GM19452 (cell line): Measurements from ENCODE around the gene OPA1.
A peak's percentile ranks its signal among the peaks of the same experiment; 100 is the strongest.

ENCODE experiments used
- ATAC-seq: cut with Tn5 transposase; IDR thresholded peaks from one replicate; pipeline ENCODE4 v1.9.1; 2021; ENCODE audit not compliant: unreplicated experiment

Gene OPA1

GRCh38 chr3:193645806-193646205, 52.8 kb downstream of the OPA1 start:
- ATAC-seq = no peak

- ATAC-seq = no peak
Observed at GRCh38 chr3:193648542-193649076, 55.6 kb downstream of the OPA1 start.

- ATAC-seq = no peak
Observed at GRCh38 chr3:193650585-193650984, 57.6 kb downstream of the OPA1 start.

DNA sequence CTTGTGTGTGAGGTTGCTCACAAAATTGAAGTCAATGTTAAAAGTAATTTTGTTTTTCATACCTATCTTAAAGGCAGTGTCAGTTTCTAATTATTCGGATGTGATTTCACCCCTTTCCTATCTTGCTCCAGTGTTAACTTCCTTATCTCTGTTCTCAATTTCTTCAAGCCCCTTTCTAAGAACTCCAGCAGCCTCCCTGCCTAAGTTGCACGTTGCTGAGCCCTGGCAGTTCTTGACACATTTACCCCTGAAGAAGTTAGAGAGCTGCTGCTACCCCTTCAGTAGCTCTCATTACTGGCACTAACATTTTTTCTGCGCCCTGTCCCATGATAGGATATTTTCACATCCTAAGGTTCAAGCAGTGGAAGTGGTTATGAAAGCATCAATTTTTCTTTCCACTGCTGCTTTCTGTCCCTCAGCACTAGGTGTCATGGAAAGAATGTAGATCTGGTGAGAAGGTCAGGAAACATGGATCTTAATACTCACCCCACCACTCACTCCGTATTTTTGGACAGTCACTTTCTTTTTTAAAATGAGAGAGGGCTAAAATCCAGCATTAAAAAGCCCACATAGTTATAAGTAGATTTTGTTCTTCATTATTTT, 62.9 kb downstream of the OPA1 start:
- no peak for ATAC-seq

- no peak for ATAC-seq
Observed at GRCh38 chr3:193656445-193656844, 63.4 kb downstream of the OPA1 start.

- ATAC-seq = no peak
Observed at GRCh38 chr3:193656878-193657282, 63.9 kb downstream of the OPA1 start.

GRCh38 chr3:193660171-193660570, 67.2 kb downstream of the OPA1 start:
- ATAC-seq = no peak

DNA sequence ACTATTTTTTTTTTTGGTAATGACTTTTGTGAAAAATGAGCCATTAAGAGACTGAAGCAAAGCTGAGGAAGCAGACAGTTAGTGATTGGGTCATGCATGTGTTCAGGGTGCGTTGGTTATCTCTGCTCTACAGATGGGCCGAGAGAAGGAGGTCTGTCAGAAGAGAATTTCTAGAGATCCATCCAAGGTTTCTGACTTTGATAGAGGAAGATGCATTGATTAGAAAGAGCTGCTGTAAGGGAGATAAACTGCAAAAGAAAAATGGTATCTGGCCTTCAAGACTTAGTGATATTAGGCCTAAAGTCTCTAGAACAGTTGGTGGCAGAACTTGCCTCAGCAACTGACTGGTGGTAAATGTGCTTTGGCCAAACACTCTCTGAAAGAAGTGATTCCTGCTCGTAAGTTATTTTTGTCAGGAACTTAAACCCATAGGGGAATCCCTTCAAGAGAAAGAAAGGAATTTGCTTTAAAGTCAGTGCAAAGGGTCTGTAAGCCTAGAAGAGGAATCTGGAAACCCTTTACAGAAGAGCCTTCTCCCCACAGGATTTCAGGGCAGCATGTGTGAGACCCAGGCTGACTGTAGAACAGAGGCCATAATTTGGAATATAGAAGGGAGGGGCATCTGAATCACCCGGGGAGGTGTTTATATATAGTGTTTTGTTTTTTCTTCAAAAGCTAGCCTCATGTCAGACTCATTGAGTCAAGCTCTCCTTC, 67.8 kb downstream of the OPA1 start:
- no peak for ATAC-seq

- ATAC-seq = no peak
Observed at GRCh38 chr3:193662757-193663322, 69.8 kb downstream of the OPA1 start.

GRCh38 chr3:193665370-193665989, 72.5 kb downstream of the OPA1 start:
- ATAC-seq = no peak

GRCh38 chr3:193673845-193674244, 80.8 kb downstream of the OPA1 start:
- no peak for ATAC-seq

GRCh38 chr3:193674714-193675113, 81.7 kb downstream of the OPA1 start:
- no peak for ATAC-seq

DNA sequence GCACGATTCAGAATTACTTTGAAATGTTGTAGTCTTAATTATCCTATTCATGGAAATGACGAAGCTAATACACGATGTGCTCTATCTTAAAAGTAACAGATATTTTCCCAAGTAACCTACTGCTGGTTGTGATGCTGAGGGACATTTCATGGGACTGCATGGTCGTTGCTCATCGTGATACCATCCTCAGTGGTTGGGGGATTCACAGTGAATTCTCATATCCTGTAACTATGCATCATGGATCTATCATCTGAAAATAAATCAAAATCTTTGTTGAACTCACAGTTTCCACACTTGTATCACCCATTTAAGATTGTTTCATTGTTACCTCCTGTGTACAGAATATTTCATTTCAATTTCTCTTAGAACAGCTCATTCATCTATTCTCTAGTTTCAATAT, 84.7 kb downstream of the OPA1 start:
- no peak for ATAC-seq

GRCh38 chr3:193680220-193680619, 87.2 kb downstream of the OPA1 start:
- no peak for ATAC-seq

DNA sequence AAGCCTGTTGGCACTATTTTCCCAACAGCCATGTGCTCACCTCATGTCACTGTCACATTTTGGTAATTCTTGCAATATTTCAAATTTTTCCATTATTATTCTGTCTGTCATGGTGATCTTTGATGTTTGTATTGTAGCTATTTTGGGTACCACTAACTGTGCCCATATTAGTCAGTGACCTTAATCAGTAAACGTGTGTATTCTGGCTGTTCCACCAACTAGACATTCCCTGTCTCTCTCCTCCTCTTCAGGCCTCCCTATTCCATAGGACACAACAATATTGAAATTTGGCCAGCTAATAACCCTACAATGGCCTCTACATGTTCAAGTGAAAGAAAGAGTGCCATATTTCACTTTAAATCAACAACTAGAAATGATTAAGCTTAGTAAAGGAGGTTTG, 88.6 kb downstream of the OPA1 start:
- no peak for ATAC-seq

GRCh38 chr3:193686665-193687483, 93.9 kb downstream of the OPA1 start:
- ATAC-seq = no peak

DNA sequence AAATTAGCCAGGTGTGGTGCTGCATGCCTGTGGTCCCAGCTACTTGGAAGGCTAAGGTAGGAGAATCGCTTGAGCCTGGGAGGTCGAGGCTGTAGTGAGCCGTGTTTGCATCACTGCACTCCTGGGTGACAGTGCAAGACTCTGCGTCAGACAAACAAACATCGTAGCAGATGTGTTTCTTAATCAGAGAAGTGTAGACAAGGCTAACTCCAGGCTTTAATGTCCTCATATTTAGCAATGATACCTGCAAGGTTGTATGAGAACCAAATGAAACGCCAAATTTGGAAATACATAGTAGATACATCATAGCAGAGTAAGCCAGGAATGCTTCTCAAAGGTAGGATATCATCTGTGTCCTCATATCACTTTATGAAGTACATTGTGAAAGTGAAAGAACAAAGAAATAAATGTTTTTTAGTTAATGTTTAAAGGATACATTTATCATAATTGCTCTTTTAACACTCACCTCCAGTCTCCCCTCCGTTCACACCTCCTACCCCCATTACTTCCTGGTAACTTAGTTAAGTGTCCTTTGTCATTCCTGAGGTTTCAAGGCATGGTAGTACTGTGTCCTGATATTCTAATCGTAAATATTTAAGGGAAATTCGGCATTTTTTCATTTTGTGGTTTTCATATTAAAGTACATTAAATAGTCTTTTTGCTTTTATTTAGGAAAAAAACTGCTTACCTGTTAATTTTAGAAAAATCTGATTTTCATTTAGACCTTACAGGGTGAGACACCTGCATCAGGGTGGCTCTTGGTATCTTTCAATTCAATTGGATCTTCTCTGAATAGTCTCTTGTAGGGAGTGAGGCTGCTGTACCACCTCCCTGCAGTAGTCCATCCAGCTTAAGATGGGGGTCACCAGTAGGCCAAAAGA, 96.1 kb downstream of the OPA1 start:
- ATAC-seq = no peak

DNA sequence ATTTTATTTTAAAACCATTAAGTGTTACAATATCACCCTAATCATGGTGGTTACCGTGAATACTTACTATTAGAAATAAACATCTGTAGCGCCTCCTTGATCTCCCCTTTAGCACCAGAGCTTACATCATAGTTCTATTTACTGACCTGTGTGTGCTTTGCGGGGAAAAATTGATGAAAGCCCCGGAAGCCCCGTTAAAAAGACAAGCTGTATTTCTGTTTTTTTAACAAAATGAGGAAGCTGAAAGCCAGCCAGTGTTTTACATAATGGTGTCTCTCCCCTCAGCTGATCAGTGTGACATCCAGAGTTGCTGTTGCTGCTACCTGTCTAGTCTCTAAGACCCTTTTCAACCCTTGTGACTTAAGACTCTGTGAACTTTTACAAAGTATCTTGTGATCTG, 100.8 kb downstream of the OPA1 start:
- ATAC-seq = no peak

DNA sequence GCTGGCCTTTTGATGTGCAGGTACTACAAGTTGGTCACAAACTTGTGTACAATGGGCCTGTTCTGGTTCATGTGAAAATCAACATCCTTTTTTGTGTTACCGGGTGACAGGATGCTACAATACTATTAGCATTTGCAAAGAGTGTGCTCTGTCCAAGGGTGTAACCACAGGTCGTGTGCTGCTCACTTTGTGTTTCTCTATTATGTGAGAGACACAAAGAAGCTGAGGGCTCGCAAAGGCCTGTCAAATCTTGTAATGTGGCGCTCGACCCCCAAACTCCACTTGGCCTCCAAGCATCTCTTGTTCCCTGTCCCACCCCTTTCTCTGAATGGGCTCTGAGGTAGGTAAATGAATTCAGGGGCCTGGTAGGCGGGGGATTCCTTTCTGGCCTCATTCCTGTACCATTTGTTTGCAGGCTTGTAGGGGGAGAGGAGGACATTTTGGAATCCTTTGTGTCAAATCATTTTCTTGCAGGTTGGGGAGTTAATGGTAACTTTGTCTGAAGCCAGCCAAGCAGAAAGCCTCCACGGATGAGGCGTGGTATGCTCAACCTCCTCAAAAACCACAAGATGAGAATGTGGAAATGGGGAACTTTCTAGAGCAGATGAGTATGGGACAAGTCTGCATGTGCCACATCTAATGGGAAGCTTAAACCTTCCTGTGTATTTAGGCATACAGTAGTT, 109.1 kb downstream of the OPA1 start:
- ATAC-seq = peak; percentile 56
